IMR-90 (cell line): ENCODE results near the gene TGM6. TPM values are rescaled to one million over a fixed set of nuclear protein-coding genes. Genes with fewer than 3 reads are reported as not detected.

ENCODE experiments used
- ATAC-seq: fragments of 200-7000 bp; cut with Tn5 transposase; 2 replicates; pipeline ENCODE4 v1.9.1; 2020; ENCODE audit warnings: low read depth, mild to moderate bottlenecking, moderate library complexity
- BruUV-seq: library from RNA; stranded (reverse); fragments of 400-500 nt; replicated peaks from 2 replicates; lab custom pipeline; 2021; lab: Mats Ljungman, UMichigan
- CTCF ChIA-PET: fragments of 300-600 bp; formaldehyde crosslinking; extraction: SDS; loops from one replicate; lab custom pipeline; 2021; ENCODE audit warnings: antibody characterized with exemption; lab: Yijun Ruan, JAX
- POLR2A ChIA-PET: fragments of 300-600 bp; sonication (Branson Sonifier 250); formaldehyde crosslinking; loops from one replicate; lab custom pipeline; 2022; ENCODE audit warnings: antibody characterized with exemption; ENCODE audit not compliant: unreplicated experiment; lab: Charles Lee
- DNase-seq: peaks from one replicate; pipeline ENCODE4 v3.0.0; 2013
- H2AFZ ChIP-seq: replicated peaks from 2 replicates; pipeline ENCODE3; 2013; ENCODE audit warnings: low read length, mild to moderate bottlenecking; ENCODE audit not compliant: poor library complexity
- H2AK5ac ChIP-seq: 2 replicates; pipeline ENCODE4 v1.6.1; 2013; ENCODE audit warnings: low read depth, low read length, inconsistent platforms
- H2AK9ac ChIP-seq: replicated peaks from 2 replicates; pipeline ENCODE3; 2013; ENCODE audit warnings: mild to moderate bottlenecking, low read depth, low read length, moderate library complexity; ENCODE audit not compliant: poor library complexity
- H2BK120ac ChIP-seq: 2 replicates; pipeline ENCODE4 v1.6.1; 2013; ENCODE audit warnings: low read depth, low read length, inconsistent platforms
- H2BK15ac ChIP-seq: 3 replicates; pipeline ENCODE4 v1.6.1; 2013; ENCODE audit warnings: low read depth, low read length, inconsistent platforms
- H2BK20ac ChIP-seq: 2 replicates; pipeline ENCODE4 v1.6.1; 2013; ENCODE audit warnings: low read depth, mild to moderate bottlenecking, inconsistent platforms, low read length, moderate library complexity
- H2BK5ac ChIP-seq: 2 replicates; pipeline ENCODE4 v1.6.1; 2013; ENCODE audit warnings: mild to moderate bottlenecking, low read depth, low read length, inconsistent platforms; ENCODE audit not compliant: poor library complexity, severe bottlenecking
- H3K14ac ChIP-seq: replicated peaks from 2 replicates; pipeline ENCODE4 v1.6.1; 2013; ENCODE audit warnings: low read depth, low read length, inconsistent platforms
- H3K18ac ChIP-seq: 2 replicates; pipeline ENCODE4 v1.6.1; 2013; ENCODE audit warnings: low read depth, low read length, control low read depth
- H3K23ac ChIP-seq: 2 replicates; pipeline ENCODE4 v1.6.1; 2013; ENCODE audit warnings: low read depth, low read length, inconsistent platforms
- H3K27ac ChIP-seq: 2 replicates; pipeline ENCODE4 v1.5.1; 2013; ENCODE audit warnings: mild to moderate bottlenecking, control low read depth, low read length; ENCODE audit not compliant: insufficient read depth
- H3K27me3 ChIP-seq: 2 replicates; pipeline ENCODE4 v1.6.1; 2013; ENCODE audit warnings: low read length; ENCODE audit not compliant: control insufficient read depth, insufficient read depth
- H3K36me3 ChIP-seq: 2 replicates; pipeline ENCODE4 v1.6.1; 2013; ENCODE audit warnings: low read length, mixed read lengths; ENCODE audit not compliant: control insufficient read depth, insufficient read depth
- H3K4ac ChIP-seq: 2 replicates; pipeline ENCODE4 v1.6.1; 2013; ENCODE audit warnings: low read depth, low read length, inconsistent platforms
- H3K4me1 ChIP-seq: 2 replicates; pipeline ENCODE4 v1.6.1; 2013; ENCODE audit warnings: low read length, mixed read lengths; ENCODE audit not compliant: control insufficient read depth, insufficient read depth
- H3K4me2 ChIP-seq: 2 replicates; pipeline ENCODE4 v1.6.1; 2013; ENCODE audit warnings: low read depth, mild to moderate bottlenecking, control low read depth, low read length, moderate library complexity
- H3K4me3 ChIP-seq: 2 replicates; pipeline ENCODE4 v1.5.1; 2013; ENCODE audit warnings: low read depth, mild to moderate bottlenecking, control low read depth, low read length, moderate library complexity; ENCODE audit not compliant: insufficient read depth
- H3K56ac ChIP-seq: 2 replicates; pipeline ENCODE4 v1.6.1; 2013; ENCODE audit warnings: low read length, inconsistent platforms; ENCODE audit not compliant: insufficient read depth; ENCODE audit errors: extremely low read depth
- H3K79me1 ChIP-seq, 2 experiments: 2 replicates each; pipeline ENCODE4 v1.6.1; 2013; ENCODE audit warnings: low read length in 2 of 2, inconsistent platforms in 1 of 2, low read depth in 1 of 2
- H3K9ac ChIP-seq: 2 replicates; pipeline ENCODE4 v1.6.1; 2013; ENCODE audit warnings: low read depth, low read length, control low read depth
- H3K9me1 ChIP-seq: 2 replicates; pipeline ENCODE4 v1.6.1; 2013; ENCODE audit warnings: low read length, inconsistent platforms; ENCODE audit not compliant: insufficient read depth
- H3K9me3 ChIP-seq: 2 replicates; pipeline ENCODE4 v1.6.1; 2013; ENCODE audit warnings: low read length; ENCODE audit not compliant: control insufficient read depth, insufficient read depth
- H4K20me1 ChIP-seq: 2 replicates; pipeline ENCODE4 v1.6.1; 2013; ENCODE audit warnings: low read length, inconsistent platforms; ENCODE audit not compliant: insufficient read depth
- H4K5ac ChIP-seq: 2 replicates; pipeline ENCODE4 v1.6.1; 2013; ENCODE audit warnings: mild to moderate bottlenecking, low read depth, low read length, control low read depth
- H4K8ac ChIP-seq, 2 experiments: 2 replicates each; pipeline ENCODE4 v1.6.1; 2013; ENCODE audit warnings: low read depth in 2 of 2, low read length in 2 of 2, control low read depth in 1 of 2, inconsistent platforms in 1 of 2
- H4K91ac ChIP-seq: 2 replicates; pipeline ENCODE4 v1.6.1; 2013; ENCODE audit warnings: low read depth, low read length, inconsistent platforms; ENCODE audit not compliant: insufficient read depth
- CEBPB ChIP-seq: IDR thresholded peaks from 2 replicates; pipeline ENCODE4 v1.6.1; 2012; ENCODE audit warnings: low read depth, low read length, improper control_type of control experiment
- FOS ChIP-seq: fragments of 150-350 bp; IDR thresholded peaks from 2 replicates; pipeline ENCODE4 v1.6.1; 2016; ENCODE audit warnings: low read depth, low read length
- POLR2A ChIP-seq: IDR thresholded peaks from 2 replicates; pipeline ENCODE4 v1.6.1; 2012; ENCODE audit warnings: mild to moderate bottlenecking, low read depth, low read length
- RCOR1 ChIP-seq: IDR thresholded peaks from 2 replicates; pipeline ENCODE4 v1.6.1; 2012; ENCODE audit warnings: mild to moderate bottlenecking, low read length, improper control_type of control experiment; ENCODE audit not compliant: insufficient replicate concordance
- RFX5 ChIP-seq: IDR thresholded peaks from 2 replicates; pipeline ENCODE4 v1.8.0; 2012; ENCODE audit warnings: low read depth, mild to moderate bottlenecking, low read length, moderate library complexity
- SMC3 ChIP-seq: fragments of 150-350 bp; IDR thresholded peaks from 2 replicates; pipeline ENCODE4 v1.6.1; 2016; ENCODE audit warnings: low read depth, mild to moderate bottlenecking, antibody characterized with exemption, low read length, moderate library complexity
- WGBS, 2 experiments: methylation state at CpG; one replicate each; pipeline versions ENCODE4 v1.1.5 to v1.1.7; 2013; ENCODE audit warnings: missing lambda C conversion rate in 2 of 2; ENCODE audit not compliant: insufficient read length in 1 of 2; ENCODE audit errors: extremely low coverage in 2 of 2; 5-methylcytosine and 5-hydroxymethylcytosine counted together
- dilution Hi-C: fragments of 300-500 bp; cut with HindIII; formaldehyde crosslinking; loops from one replicate; pipeline ENCODE4 v1.14.3; 2018; ENCODE audit warnings: low sequenced_read_pairs; ENCODE audit not compliant: unreplicated experiment
- in situ Hi-C: fragments of 300-500 bp; cut with MboI; formaldehyde crosslinking; loops from 3 replicates; pipeline ENCODE4 v1.14.3; 2019; ENCODE audit warnings: low sequenced_read_pairs, inconsistent platforms, mixed read lengths
- intact Hi-C: fragments of 100-400 bp; cut with micrococcal nuclease; formaldehyde crosslinking; loops from 2 replicates; pipeline ENCODE4 v1.10.0; 2022
- polyA plus RNA-seq, 3 experiments: library from polyadenylated mRNA; depleted of rRNA; stranded (reverse); fragments of >200 nt; gene quantifications; 2 replicates each; pipeline ENCODE4 v1.2.3, GENCODE V29; 2012; ENCODE audit warnings: low replicate concordance in 1 of 3
- total RNA-seq: library from RNA; depleted of rRNA; stranded (reverse); fragments of >200 nt; gene quantifications from 2 replicates; pipeline ENCODE4 v1.2.3, GENCODE V29; 2012
- TF ChIP-seq, protein P1 (sequence below): fragments of 150-350 bp; IDR thresholded peaks from 2 replicates; pipeline ENCODE4 v1.6.1; 2016; ENCODE audit warnings: low read depth, mild to moderate bottlenecking, low read length, moderate library complexity, borderline replicate concordance

TGM6 gene
- total and polyA plus RNA-seq, 2 of the 4 experiments (the other 2 are of a cell fraction): not detected

DNA sequence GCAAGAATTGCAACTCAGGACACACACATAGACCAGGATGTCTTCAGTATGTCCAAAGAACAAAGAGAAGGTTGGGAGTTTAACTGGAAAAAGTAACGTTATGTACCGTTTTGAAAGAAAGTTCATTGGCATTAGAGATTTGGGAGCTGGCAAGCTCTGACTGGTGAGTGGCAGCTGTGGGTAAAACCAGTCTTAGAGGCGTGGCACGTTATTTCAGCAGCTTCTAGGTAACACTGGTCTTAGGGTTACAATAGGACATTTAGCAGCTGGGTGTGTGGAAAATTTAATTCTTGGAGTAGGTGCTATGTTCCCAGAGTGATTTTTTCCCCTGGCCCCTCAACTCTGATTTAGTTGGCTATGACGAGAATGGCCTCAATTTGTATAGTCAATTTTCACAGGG is 70.7 kb downstream of the TGM6 start:
- no peaks in the 10 kb centered on the region for H3K9me3 ChIP-seq
- no peak overlapping the region for H2AFZ ChIP-seq
- no peak overlapping the region for H2AK5ac ChIP-seq
- no peak overlapping the region for H2BK120ac ChIP-seq
- H4K91ac ChIP-seq: no peak overlapping the region
- H4K20me1 ChIP-seq: no peaks in the 10 kb centered on the region
- 100% methylated on average over 2 of the region's 5 CpGs; no CpG with 5 or more reads in 1 of the 2 experiments for WGBS, 2 experiments
- intact Hi-C loops (loop anchor here (1.0 to 10.0 kb wide), 3 partner anchors 337 to 689 kb away; no protein-coding TSS in a partner anchor), in situ Hi-C loops (loop anchor here (10.0 to 25.0 kb wide), 2 partner anchors 247 to 689 kb away; no protein-coding TSS in a partner anchor), dilution Hi-C loops (no loop called here)
- no TSS peak for BruUV-seq
- H3K4me2 ChIP-seq: no peak overlapping the region
- no peak for ATAC-seq
- H2BK15ac ChIP-seq: no peak overlapping the region
- no peak overlapping the region for H2BK5ac ChIP-seq
- H3K9me1 ChIP-seq: no peaks in the 10 kb centered on the region
- POLR2A ChIA-PET: no interaction called here
- H3K23ac ChIP-seq: no peak overlapping the region
- TF ChIP-seq, protein P1, sequence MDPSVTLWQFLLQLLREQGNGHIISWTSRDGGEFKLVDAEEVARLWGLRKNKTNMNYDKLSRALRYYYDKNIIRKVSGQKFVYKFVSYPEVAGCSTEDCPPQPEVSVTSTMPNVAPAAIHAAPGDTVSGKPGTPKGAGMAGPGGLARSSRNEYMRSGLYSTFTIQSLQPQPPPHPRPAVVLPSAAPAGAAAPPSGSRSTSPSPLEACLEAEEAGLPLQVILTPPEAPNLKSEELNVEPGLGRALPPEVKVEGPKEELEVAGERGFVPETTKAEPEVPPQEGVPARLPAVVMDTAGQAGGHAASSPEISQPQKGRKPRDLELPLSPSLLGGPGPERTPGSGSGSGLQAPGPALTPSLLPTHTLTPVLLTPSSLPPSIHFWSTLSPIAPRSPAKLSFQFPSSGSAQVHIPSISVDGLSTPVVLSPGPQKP: no peak
- TF ChIP-seq SMC3 (no peak), POLR2A (no peak), RCOR1 (no peak), FOS (no peak), RFX5 (no peak), CEBPB (no peak)
- no peak overlapping the region for H4K8ac ChIP-seq
- H3K79me1 ChIP-seq: no peaks in the 10 kb centered on the region
- H3K4me1 ChIP-seq: no peaks in the 10 kb centered on the region
- H3K56ac ChIP-seq: no peak overlapping the region
- no peak for DNase-seq
- CTCF ChIA-PET: interaction anchor here (1.3 to 2.6 kb wide), 2 partner anchors 17 to 244 kb away, joined by 4 to 13 read pairs; no protein-coding TSS in a partner anchor
- no peak overlapping the region for H2AK9ac ChIP-seq
- H3K4me3 ChIP-seq: no peak overlapping the region
- no peak overlapping the region for H2BK20ac ChIP-seq
- H4K5ac ChIP-seq: no peak overlapping the region
- H3K27ac ChIP-seq: no peak overlapping the region
- no peak overlapping the region for H3K9ac ChIP-seq
- H3K14ac ChIP-seq: no peak overlapping the region
- no peak overlapping the region for H3K4ac ChIP-seq
- H3K27me3 ChIP-seq: no peaks in the 10 kb centered on the region
- no peaks in the 10 kb centered on the region for H3K36me3 ChIP-seq
- no peak overlapping the region for H3K18ac ChIP-seq
